Measurements from ENCODE around the gene SEC31A.
"Not testable (repeated sequence)": the region's sequence is repeated elsewhere in the genome, so short reads cannot be mapped to it uniquely, and the experiment has no call there.

The SEC31A gene

GRCh38 chr4:82892467-82892802, 1.5 kb upstream of the SEC31A start:
- no peak for DNase-seq (ENCODE audit: low read depth, low spot score)

- no peak for DNase-seq (ENCODE audit: low read depth, low spot score)
These were observed 934 bp upstream of the SEC31A start for GRCh38 chr4:82891707-82892466.

- DNase-seq (ENCODE audit: low read depth, low spot score) = no peak
These were observed 439 bp downstream of the SEC31A start for GRCh38 chr4:82890528-82890900.

GRCh38 chr4:82889287-82889686, 1.7 kb downstream of the SEC31A start:
- DNase-seq (ENCODE audit: low read depth, low spot score) = no peak

- DNase-seq (ENCODE audit: low read depth, low spot score) = no peak
These were observed 4.6 kb downstream of the SEC31A start for GRCh38 chr4:82886147-82886942.

GRCh38 chr4:82885410-82885809, 5.5 kb downstream of the SEC31A start:
- no peak for DNase-seq (ENCODE audit: low read depth, low spot score)

- DNase-seq (ENCODE audit: low read depth, low spot score) = no peak
These were observed 22.4 kb downstream of the SEC31A start for GRCh38 chr4:82868572-82868971.

- no peak for DNase-seq (ENCODE audit: low read depth, low spot score)
These were observed 24.1 kb downstream of the SEC31A start for GRCh38 chr4:82866706-82867385.

GRCh38 chr4:82866033-82866432, 24.9 kb downstream of the SEC31A start:
- DNase-seq (ENCODE audit: low read depth, low spot score) = not testable (repeated sequence)

GRCh38 chr4:82865592-82865991, 25.4 kb downstream of the SEC31A start:
- DNase-seq (ENCODE audit: low read depth, low spot score) = no peak

GRCh38 chr4:82864336-82864979, 26.5 kb downstream of the SEC31A start:
- no peak for DNase-seq (ENCODE audit: low read depth, low spot score)

GRCh38 chr4:82861529-82861928, 29.4 kb downstream of the SEC31A start:
- DNase-seq (ENCODE audit: low read depth, low spot score) = no peak

GRCh38 chr4:82860487-82860886, 30.5 kb downstream of the SEC31A start:
- DNase-seq (ENCODE audit: low read depth, low spot score) = not testable (repeated sequence)

- no peak for DNase-seq (ENCODE audit: low read depth, low spot score)
These were observed 38.1 kb downstream of the SEC31A start for GRCh38 chr4:82852751-82853285.

GRCh38 chr4:82851885-82852750, 38.8 kb downstream of the SEC31A start:
- no peak for DNase-seq (ENCODE audit: low read depth, low spot score)

GRCh38 chr4:82851318-82851717, 39.6 kb downstream of the SEC31A start:
- DNase-seq (ENCODE audit: low read depth, low spot score) = no peak

GRCh38 chr4:82850684-82851083, 40.3 kb downstream of the SEC31A start:
- DNase-seq (ENCODE audit: low read depth, low spot score) = no peak

- no peak for DNase-seq (ENCODE audit: low read depth, low spot score)
These were observed 42.2 kb downstream of the SEC31A start for GRCh38 chr4:82848706-82849105.

- DNase-seq (ENCODE audit: low read depth, low spot score) = no peak
These were observed 48.4 kb downstream of the SEC31A start for GRCh38 chr4:82842593-82842992.

- no peak for DNase-seq (ENCODE audit: low read depth, low spot score)
These were observed 51.3 kb downstream of the SEC31A start for GRCh38 chr4:82839624-82840023.

All from activated CD4-positive, CD25-positive, alpha-beta regulatory T cell treated with anti-CD3 and anti-CD28 coated beads, Interleukin-2, amount 50 U/mL, for 16 hours (primary cell).